ENCODE results near the gene EHD2.

DNA sequence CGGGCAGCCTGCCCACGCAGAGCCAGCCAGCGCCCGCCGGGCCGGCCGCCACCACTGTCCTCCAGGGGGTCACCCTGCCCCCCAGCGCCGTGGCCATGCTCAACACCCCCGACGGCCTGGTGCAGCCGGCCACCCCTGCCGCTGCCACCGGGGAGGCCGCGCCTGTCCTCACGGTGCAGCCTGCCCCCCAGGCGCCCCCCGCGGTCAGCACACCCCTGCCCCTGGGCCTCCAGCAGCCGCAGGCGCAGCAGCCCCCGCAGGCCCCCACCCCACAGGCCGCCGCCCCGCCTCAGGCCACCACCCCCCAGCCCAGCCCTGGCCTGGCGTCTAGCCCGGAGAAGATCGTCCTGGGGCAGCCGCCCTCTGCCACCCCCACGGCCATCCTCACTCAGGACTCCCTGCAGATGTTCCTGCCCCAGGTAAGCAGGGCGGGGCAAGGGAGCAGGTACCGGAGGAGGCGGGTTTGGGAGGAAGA lies 32.3 kb upstream of the EHD2 start:
- TF ChIP-seq, protein P1, sequence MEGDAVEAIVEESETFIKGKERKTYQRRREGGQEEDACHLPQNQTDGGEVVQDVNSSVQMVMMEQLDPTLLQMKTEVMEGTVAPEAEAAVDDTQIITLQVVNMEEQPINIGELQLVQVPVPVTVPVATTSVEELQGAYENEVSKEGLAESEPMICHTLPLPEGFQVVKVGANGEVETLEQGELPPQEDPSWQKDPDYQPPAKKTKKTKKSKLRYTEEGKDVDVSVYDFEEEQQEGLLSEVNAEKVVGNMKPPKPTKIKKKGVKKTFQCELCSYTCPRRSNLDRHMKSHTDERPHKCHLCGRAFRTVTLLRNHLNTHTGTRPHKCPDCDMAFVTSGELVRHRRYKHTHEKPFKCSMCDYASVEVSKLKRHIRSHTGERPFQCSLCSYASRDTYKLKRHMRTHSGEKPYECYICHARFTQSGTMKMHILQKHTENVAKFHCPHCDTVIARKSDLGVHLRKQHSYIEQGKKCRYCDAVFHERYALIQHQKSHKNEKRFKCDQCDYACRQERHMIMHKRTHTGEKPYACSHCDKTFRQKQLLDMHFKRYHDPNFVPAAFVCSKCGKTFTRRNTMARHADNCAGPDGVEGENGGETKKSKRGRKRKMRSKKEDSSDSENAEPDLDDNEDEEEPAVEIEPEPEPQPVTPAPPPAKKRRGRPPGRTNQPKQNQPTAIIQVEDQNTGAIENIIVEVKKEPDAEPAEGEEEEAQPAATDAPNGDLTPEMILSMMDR (IDR thresholded peaks at IDR 0.05 in 2 of 3, conservative IDR thresholded peaks at IDR 0.05 in 1 of 3; ENCODE audit: borderline replicate concordance in 1 of 3, insufficient read depth in 1 of 3, low read depth in 2 of 3, low read length in 2 of 3), result no peak
- no peak for TF ChIP-seq POLR2AphosphoS5 (IDR thresholded peaks at IDR 0.05; ENCODE audit: low read depth, low read length)
- no peak for TF ChIP-seq CEBPB (IDR thresholded peaks at IDR 0.05; ENCODE audit: low read depth)
- no peak for TF ChIP-seq SP1 (IDR thresholded peaks at IDR 0.05; ENCODE audit: low read depth)
- no peak for TF ChIP-seq POLR2A (IDR thresholded peaks at IDR 0.05; ENCODE audit: borderline replicate concordance, extremely low read depth, insufficient read depth, insufficient read length)
- TF ChIP-seq EZH2 (IDR thresholded peaks at IDR 0.05), result no peak

Data from HCT116 (cell line).